Measurements from ENCODE around the gene ZNF654.
"Not testable (repeated sequence)": the region's sequence is repeated elsewhere in the genome, so short reads cannot be mapped to it uniquely, and the experiment has no call there.

ZNF654 gene

GRCh38 chr3:88059380-88060170 lies 520 bp downstream of the ZNF654 start:
- DNase-seq (ENCODE audit: extremely low read depth in 1 of 2, low read depth in 1 of 2) = peak in 1 of 2 donors; percentile 4

GRCh38 chr3:88061746-88062145 lies 2.7 kb downstream of the ZNF654 start:
- DNase-seq (ENCODE audit: extremely low read depth in 1 of 2, low read depth in 1 of 2) = no peak

GRCh38 chr3:88075072-88075471 lies 16.0 kb downstream of the ZNF654 start:
- no peak for DNase-seq (ENCODE audit: extremely low read depth in 1 of 2, low read depth in 1 of 2)

GRCh38 chr3:88075497-88075896 lies 16.4 kb downstream of the ZNF654 start:
- no peak for DNase-seq (ENCODE audit: extremely low read depth in 1 of 2, low read depth in 1 of 2)

- no peak for DNase-seq (ENCODE audit: extremely low read depth in 1 of 2, low read depth in 1 of 2)
Observed at GRCh38 chr3:88076712-88077111, 17.7 kb downstream of the ZNF654 start.

- no peak for DNase-seq (ENCODE audit: extremely low read depth in 1 of 2, low read depth in 1 of 2)
Observed at GRCh38 chr3:88078932-88079331, 19.9 kb downstream of the ZNF654 start.

- DNase-seq (ENCODE audit: extremely low read depth in 1 of 2, low read depth in 1 of 2) = no peak
Observed at GRCh38 chr3:88082854-88083253, 23.8 kb downstream of the ZNF654 start.

- no peak for DNase-seq (ENCODE audit: extremely low read depth in 1 of 2, low read depth in 1 of 2)
Observed at GRCh38 chr3:88084097-88084501, 25.0 kb downstream of the ZNF654 start.

- no peak for DNase-seq (ENCODE audit: extremely low read depth in 1 of 2, low read depth in 1 of 2)
Observed at GRCh38 chr3:88090681-88091080, 31.6 kb downstream of the ZNF654 start.

- no peak for DNase-seq (ENCODE audit: extremely low read depth in 1 of 2, low read depth in 1 of 2)
Observed at GRCh38 chr3:88092270-88092669, 33.2 kb downstream of the ZNF654 start.

GRCh38 chr3:88093266-88093665 lies 34.2 kb downstream of the ZNF654 start:
- no peak for DNase-seq (ENCODE audit: extremely low read depth in 1 of 2, low read depth in 1 of 2)

- no peak for DNase-seq (ENCODE audit: extremely low read depth in 1 of 2, low read depth in 1 of 2)
Observed at GRCh38 chr3:88101142-88101541, 42.1 kb downstream of the ZNF654 start.

- DNase-seq (ENCODE audit: extremely low read depth in 1 of 2, low read depth in 1 of 2) = no peak
Observed at GRCh38 chr3:88105325-88105724, 46.3 kb downstream of the ZNF654 start.

- DNase-seq (ENCODE audit: extremely low read depth in 1 of 2, low read depth in 1 of 2) = no peak
Observed at GRCh38 chr3:88112289-88112688, 53.2 kb downstream of the ZNF654 start.

GRCh38 chr3:88113311-88114162 lies 54.5 kb downstream of the ZNF654 start:
- DNase-seq (ENCODE audit: extremely low read depth in 1 of 2, low read depth in 1 of 2) = peak in 1 of 2 donors; percentile 25

- no peak for DNase-seq (ENCODE audit: extremely low read depth in 1 of 2, low read depth in 1 of 2)
Observed at GRCh38 chr3:88114878-88115549, 56.0 kb downstream of the ZNF654 start.

- DNase-seq (ENCODE audit: extremely low read depth in 1 of 2, low read depth in 1 of 2) = no peak
Observed at GRCh38 chr3:88117683-88118082, 58.6 kb downstream of the ZNF654 start.

GRCh38 chr3:88118603-88119002 lies 59.5 kb downstream of the ZNF654 start:
- not testable (repeated sequence) for DNase-seq (ENCODE audit: extremely low read depth in 1 of 2, low read depth in 1 of 2)

GRCh38 chr3:88123526-88123925 lies 64.5 kb downstream of the ZNF654 start:
- no peak for DNase-seq (ENCODE audit: extremely low read depth in 1 of 2, low read depth in 1 of 2)

- no peak for DNase-seq (ENCODE audit: extremely low read depth in 1 of 2, low read depth in 1 of 2)
Observed at GRCh38 chr3:88131695-88132094, 72.6 kb downstream of the ZNF654 start.

- no peak for DNase-seq (ENCODE audit: extremely low read depth in 1 of 2, low read depth in 1 of 2)
Observed at GRCh38 chr3:88132894-88133293, 73.8 kb downstream of the ZNF654 start.

Data from stimulated activated CD8-positive, alpha-beta memory T cell treated with anti-CD3 and anti-CD28 coated beads, Interleukin-7, amount 100 ng/mL, for 48 hours (primary cell).